ENCODE data around the gene PPFIBP2. TPM values are rescaled to one million over a fixed set of nuclear protein-coding genes. Genes with fewer than 3 reads are reported as not detected.

PPFIBP2 gene
- total and polyA plus RNA-seq, 2 donors (not counting 1 experiment from before 2014, with no cell fraction given): 22.3 to 175 TPM

DNA sequence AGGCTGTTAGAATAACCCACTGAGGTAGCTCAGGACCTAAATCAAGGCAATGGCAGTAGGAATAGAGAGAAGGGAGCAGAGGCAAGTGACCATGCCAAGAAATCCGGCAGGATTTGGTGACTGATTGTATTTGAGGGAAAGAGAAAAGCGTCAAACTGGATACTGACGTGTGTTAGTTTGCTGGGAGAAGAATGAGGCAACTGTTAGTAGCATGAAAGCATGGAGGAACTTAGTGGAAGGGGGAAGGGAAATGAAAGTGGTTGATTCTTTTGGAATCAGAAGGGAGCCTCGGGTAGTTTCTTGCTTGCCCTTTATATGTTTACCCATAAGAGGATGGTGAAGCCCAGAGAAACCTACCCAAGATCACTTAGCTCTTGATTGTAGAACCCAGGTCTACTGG is 8.3 kb downstream of the PPFIBP2 start:
- TF ChIP-seq, protein P1, sequence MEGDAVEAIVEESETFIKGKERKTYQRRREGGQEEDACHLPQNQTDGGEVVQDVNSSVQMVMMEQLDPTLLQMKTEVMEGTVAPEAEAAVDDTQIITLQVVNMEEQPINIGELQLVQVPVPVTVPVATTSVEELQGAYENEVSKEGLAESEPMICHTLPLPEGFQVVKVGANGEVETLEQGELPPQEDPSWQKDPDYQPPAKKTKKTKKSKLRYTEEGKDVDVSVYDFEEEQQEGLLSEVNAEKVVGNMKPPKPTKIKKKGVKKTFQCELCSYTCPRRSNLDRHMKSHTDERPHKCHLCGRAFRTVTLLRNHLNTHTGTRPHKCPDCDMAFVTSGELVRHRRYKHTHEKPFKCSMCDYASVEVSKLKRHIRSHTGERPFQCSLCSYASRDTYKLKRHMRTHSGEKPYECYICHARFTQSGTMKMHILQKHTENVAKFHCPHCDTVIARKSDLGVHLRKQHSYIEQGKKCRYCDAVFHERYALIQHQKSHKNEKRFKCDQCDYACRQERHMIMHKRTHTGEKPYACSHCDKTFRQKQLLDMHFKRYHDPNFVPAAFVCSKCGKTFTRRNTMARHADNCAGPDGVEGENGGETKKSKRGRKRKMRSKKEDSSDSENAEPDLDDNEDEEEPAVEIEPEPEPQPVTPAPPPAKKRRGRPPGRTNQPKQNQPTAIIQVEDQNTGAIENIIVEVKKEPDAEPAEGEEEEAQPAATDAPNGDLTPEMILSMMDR (IDR thresholded peaks at IDR 0.05): no peak
- no peak for TF ChIP-seq EZH2 (IDR thresholded peaks at IDR 0.05; ENCODE audit: borderline replicate concordance, insufficient read depth, low read depth, low read length, poor library complexity, severe bottlenecking)
- POLR2A ChIA-PET: no interaction called here
- Histone ChIP-seq H2AFZ (ENCODE audit: insufficient read depth, low read depth, low read length, poor library complexity, severe bottlenecking) (no peak overlapping the region), H3K79me2 (ENCODE audit: control insufficient read depth, insufficient read depth, low read length) (peaks cover 75% of the 10 kb centered on the region), H3K4me3 (ENCODE audit: control extremely low read depth in 1 of 5, extremely low read depth in 1 of 5, insufficient read depth in 1 of 5, low read depth in 2 of 5, low read length in 4 of 5) (no peak overlapping the region), H3K9me3 (ENCODE audit: control extremely low read depth in 1 of 3, control insufficient read depth in 2 of 3, insufficient read depth in 1 of 3, low read length in 2 of 3) (no peaks in the 10 kb centered on the region), H3K4me2 (replicated peaks; ENCODE audit: low read depth, low read length, poor library complexity, severe bottlenecking) (peak overlapping the region; percentile 60), H3K9ac (ENCODE audit: low read length) (no peak overlapping the region), H3K27ac (ENCODE audit: low read length in 2 of 2) (peak overlapping the region; percentile 85 to 87), H3K27me3 (replicated peaks in 1 of 4; ENCODE audit: control extremely low read depth in 1 of 4, control insufficient read depth in 3 of 4, insufficient read depth in 4 of 4, low read length in 3 of 4) (no peaks in the 10 kb centered on the region), H3K36me3 (replicated peaks in 1 of 2; ENCODE audit: control extremely low read depth in 1 of 2, control insufficient read depth in 1 of 2, extremely low read depth in 1 of 2, insufficient read depth in 2 of 2, low read length in 1 of 2) (no peaks in the 10 kb centered on the region), H3K4me1 (ENCODE audit: control insufficient read depth in 2 of 2, insufficient read depth in 2 of 2, low read length in 2 of 2) (peaks cover 71 to 91% of the 10 kb centered on the region in 2 donors), H4K20me1 (ENCODE audit: control insufficient read depth, insufficient read depth, low read length, poor library complexity, severe bottlenecking) (peaks cover 15% of the 10 kb centered on the region)
- Mint-ChIP-seq H3K9me3 (ENCODE audit: insufficient read depth) (no peaks in the 10 kb centered on the region), H3K27me3 (no peaks in the 10 kb centered on the region), H3K27ac (no peak overlapping the region), H3K4me3 (no peak overlapping the region), H3K4me1 (peaks cover 14% of the 10 kb centered on the region)
- no peak for DNase-seq
- CTCF ChIA-PET: interaction anchor here (0.8 to 3.8 kb wide), 9 partner anchors 10 to 86 kb away, joined by 3 to 36 read pairs (median 7); partner anchors contain the start of gene PPFIBP2
- intact Hi-C loops (cut with micrococcal nuclease): loop anchor here (10.0 kb wide), 1 partner anchor 167 kb away; no protein-coding TSS in a partner anchor
- no peak for ATAC-seq (ENCODE audit: low read depth)
- 67% methylated on average over 3 of the region's 4 CpGs for WGBS (ENCODE audit: insufficient coverage)

DNA sequence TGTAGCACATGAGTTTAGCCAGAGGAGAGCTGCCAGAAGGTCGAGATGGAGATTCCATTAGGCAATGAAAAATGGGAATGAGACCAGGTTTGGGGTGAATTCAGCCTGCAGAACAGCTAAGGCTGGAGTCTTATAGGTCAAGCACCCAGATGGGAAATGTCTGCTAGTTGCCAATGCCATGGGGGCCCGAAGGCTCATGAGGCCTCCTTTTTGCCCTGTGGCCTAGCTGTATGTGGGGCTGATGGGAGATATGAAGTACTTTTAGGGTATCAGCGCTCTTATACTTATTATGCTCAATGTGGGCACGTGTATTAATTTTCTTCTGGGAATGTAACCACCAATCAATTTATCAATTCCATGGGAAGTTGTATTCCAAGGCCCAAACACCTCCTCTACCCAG is 8.7 kb downstream of the PPFIBP2 start:
- Mint-ChIP-seq H3K4me1 (peaks cover 19% of the 10 kb centered on the region), H3K4me3 (peak overlapping the region; percentile 11), H3K27me3 (no peaks in the 10 kb centered on the region), H3K27ac (no peak overlapping the region), H3K9me3 (ENCODE audit: insufficient read depth) (no peaks in the 10 kb centered on the region)
- H2AFZ ChIP-seq (ENCODE audit: insufficient read depth, low read depth, low read length, poor library complexity, severe bottlenecking): no peak overlapping the region
- H3K36me3 ChIP-seq (replicated peaks in 1 of 2; ENCODE audit: control extremely low read depth in 1 of 2, control insufficient read depth in 1 of 2, extremely low read depth in 1 of 2, insufficient read depth in 2 of 2, low read length in 1 of 2): no peaks in the 10 kb centered on the region
- H3K27me3 ChIP-seq (replicated peaks in 1 of 4; ENCODE audit: control extremely low read depth in 1 of 4, control insufficient read depth in 3 of 4, insufficient read depth in 4 of 4, low read length in 3 of 4): no peaks in the 10 kb centered on the region
- no peak for ATAC-seq (ENCODE audit: low read depth)
- ChIA-PET POLR2A (no interaction called here), CTCF (interaction anchor here (0.8 to 3.8 kb wide), 4 partner anchors 11 to 82 kb away, joined by 3 to 36 read pairs (median 6); partner anchors contain the start of gene PPFIBP2)
- H3K9me3 ChIP-seq (ENCODE audit: control extremely low read depth in 1 of 3, control insufficient read depth in 2 of 3, insufficient read depth in 1 of 3, low read length in 2 of 3): no peaks in the 10 kb centered on the region
- H3K4me2 ChIP-seq (replicated peaks; ENCODE audit: low read depth, low read length, poor library complexity, severe bottlenecking): peak overlapping the region; percentile 60
- DNase-seq: no peak
- WGBS (ENCODE audit: insufficient coverage): 100% methylated on average over 2 of the region's 4 CpGs
- H3K27ac ChIP-seq (ENCODE audit: low read length in 2 of 2): peak overlapping the region in 1 of 2 donors; percentile 87
- TF ChIP-seq EZH2 (IDR thresholded peaks at IDR 0.05; ENCODE audit: borderline replicate concordance, insufficient read depth, low read depth, low read length, poor library complexity, severe bottlenecking): no peak
- TF ChIP-seq, protein P1 (IDR thresholded peaks at IDR 0.05): no peak
- intact Hi-C loops (cut with micrococcal nuclease): loop anchor here (10.0 kb wide), 1 partner anchor 168 kb away; no protein-coding TSS in a partner anchor
- H3K4me1 ChIP-seq (ENCODE audit: control insufficient read depth in 2 of 2, insufficient read depth in 2 of 2, low read length in 2 of 2): peaks cover 71 to 91% of the 10 kb centered on the region in 2 donors
- H3K79me2 ChIP-seq (ENCODE audit: control insufficient read depth, insufficient read depth, low read length): peaks cover 75% of the 10 kb centered on the region
- H3K9ac ChIP-seq (ENCODE audit: low read length): no peak overlapping the region
- peaks cover 16% of the 10 kb centered on the region for H4K20me1 ChIP-seq (ENCODE audit: control insufficient read depth, insufficient read depth, low read length, poor library complexity, severe bottlenecking)
- no peak overlapping the region for H3K4me3 ChIP-seq (ENCODE audit: control extremely low read depth in 1 of 5, extremely low read depth in 1 of 5, insufficient read depth in 1 of 5, low read depth in 2 of 5, low read length in 4 of 5)

Measured in B cell (primary cell).